Suppressor macrophage treated with lipopolysaccharide for 4 hours (primary cell): ENCODE measurements around the gene ATP11A.
"Not testable (repeated sequence)": the region's sequence is repeated elsewhere in the genome, so short reads cannot be mapped to it uniquely, and the experiment has no call there.

Experiments
- DNase-seq: peaks from one replicate; pipeline ENCODE4 v3.0.0-alpha.2; 2020

ATP11A gene

GRCh38 chr13:112671359-112671758 lies 18.5 kb upstream of the ATP11A start:
- DNase-seq = no peak

GRCh38 chr13:112672651-112673284 lies 17.1 kb upstream of the ATP11A start:
- no peak for DNase-seq

- DNase-seq = no peak
These were observed 15.1 kb upstream of the ATP11A start for GRCh38 chr13:112674412-112675365.

GRCh38 chr13:112675366-112675756 lies 14.5 kb upstream of the ATP11A start:
- DNase-seq = no peak

GRCh38 chr13:112677421-112677962 lies 12.3 kb upstream of the ATP11A start:
- DNase-seq = not testable (repeated sequence)

GRCh38 chr13:112679381-112679780 lies 10.5 kb upstream of the ATP11A start:
- DNase-seq = no peak

- no peak for DNase-seq
These were observed 9.7 kb upstream of the ATP11A start for GRCh38 chr13:112679932-112680677.

- DNase-seq = no peak
These were observed 9.0 kb upstream of the ATP11A start for GRCh38 chr13:112680741-112681360.

- DNase-seq = no peak
These were observed 6.3 kb upstream of the ATP11A start for GRCh38 chr13:112683581-112683980.

GRCh38 chr13:112684071-112684845 lies 5.6 kb upstream of the ATP11A start:
- DNase-seq = no peak

GRCh38 chr13:112685189-112685805 lies 4.5 kb upstream of the ATP11A start:
- DNase-seq = not testable (repeated sequence)

GRCh38 chr13:112685896-112686295 lies 3.9 kb upstream of the ATP11A start:
- DNase-seq = no peak

- DNase-seq = no peak
These were observed 3.5 kb upstream of the ATP11A start for GRCh38 chr13:112686364-112686763.

- DNase-seq = no peak
These were observed 2.9 kb upstream of the ATP11A start for GRCh38 chr13:112686987-112687386.

GRCh38 chr13:112687836-112688559 lies 1.8 kb upstream of the ATP11A start:
- DNase-seq = no peak

GRCh38 chr13:112688560-112689302 lies 1.1 kb upstream of the ATP11A start:
- peak; percentile 87 for DNase-seq

GRCh38 chr13:112690283-112690929 lies 568 bp downstream of the ATP11A start:
- DNase-seq = peak; percentile 35

GRCh38 chr13:112692104-112692503 lies 2.3 kb downstream of the ATP11A start:
- no peak for DNase-seq

GRCh38 chr13:112692586-112692985 lies 2.7 kb downstream of the ATP11A start:
- no peak for DNase-seq
